NCI-H82 treated with DMSO at 0.1 percent for 48 hours (cell line): Measurements from ENCODE around the gene MROH8.

Experiments used
- DNase-seq: peaks from one replicate; lab custom pipeline; 2025; ENCODE audit not compliant: unreplicated experiment; lab: John Stamatoyannopoulos, UW

The MROH8 gene

DNA sequence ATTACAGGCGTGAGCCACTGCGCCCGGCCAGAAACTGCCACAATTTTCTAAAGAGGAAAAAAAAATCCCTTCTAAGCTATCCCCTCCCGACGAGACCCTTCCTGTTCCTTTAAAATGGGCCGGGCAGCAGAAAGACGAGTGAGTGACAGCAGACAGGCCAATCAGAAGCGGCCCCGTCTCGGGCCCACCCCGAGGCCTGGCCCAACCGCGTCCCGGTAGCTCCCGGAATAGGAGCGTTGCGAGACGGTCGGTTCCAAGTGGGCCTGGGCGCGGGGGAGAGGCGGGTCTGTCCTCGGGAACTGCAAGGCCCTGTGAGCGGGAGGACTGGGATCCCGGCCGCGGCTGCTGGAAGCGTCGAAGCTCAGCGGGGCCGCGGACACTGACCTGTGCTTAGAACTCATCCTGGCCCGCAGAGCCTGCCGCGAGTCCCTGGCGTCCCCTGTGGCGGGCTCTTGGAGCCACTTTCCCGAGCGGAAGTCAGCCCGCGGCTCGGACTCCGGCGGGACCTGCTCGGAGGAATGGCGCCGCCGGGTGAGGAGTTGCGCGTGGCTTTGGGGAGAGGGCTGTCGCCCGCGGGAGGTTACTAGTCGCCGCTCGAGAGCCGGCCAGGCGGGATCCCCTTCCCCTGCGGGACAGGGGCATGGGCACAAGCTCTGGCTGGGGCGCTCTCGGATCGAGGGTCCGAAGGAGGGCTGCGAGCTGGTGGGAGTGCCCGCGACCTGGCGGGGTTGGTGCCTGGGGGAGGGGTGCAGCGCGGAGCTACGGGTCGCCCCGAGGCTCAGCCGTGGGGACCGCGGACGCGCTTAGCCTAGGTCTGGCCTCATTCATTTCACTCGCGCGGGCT lies at the start of gene MROH8, which contains the start of gene RPN2:
Gene MROH8 (minus strand): TSS at position 710 of the 844 bp plus-strand sequence.
Gene RPN2 (plus strand): TSS at position 492 of the 844 bp plus-strand sequence. CDS start 27 bp downstream, at position 519.
- peak; percentile 98 for DNase-seq

DNA sequence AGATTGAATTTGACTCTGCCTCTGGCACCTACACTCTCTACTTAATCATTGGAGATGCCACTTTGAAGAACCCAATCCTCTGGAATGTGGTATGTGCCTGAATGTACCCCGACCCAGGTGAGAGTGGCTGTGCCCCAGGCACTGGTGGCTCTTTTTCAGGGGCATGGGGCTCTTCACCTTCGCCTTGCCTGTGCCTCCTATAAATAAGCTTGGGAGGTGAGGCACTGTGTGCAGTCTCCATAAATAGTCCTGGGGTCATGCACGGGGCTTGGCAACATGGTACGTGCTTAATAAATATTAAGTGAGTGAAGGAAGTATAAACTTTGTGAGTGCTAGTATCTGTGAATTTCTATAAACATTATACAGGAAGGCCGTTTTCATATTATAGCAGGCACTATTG lies 49.3 kb upstream of the MROH8 start:
- no peak for DNase-seq

DNA sequence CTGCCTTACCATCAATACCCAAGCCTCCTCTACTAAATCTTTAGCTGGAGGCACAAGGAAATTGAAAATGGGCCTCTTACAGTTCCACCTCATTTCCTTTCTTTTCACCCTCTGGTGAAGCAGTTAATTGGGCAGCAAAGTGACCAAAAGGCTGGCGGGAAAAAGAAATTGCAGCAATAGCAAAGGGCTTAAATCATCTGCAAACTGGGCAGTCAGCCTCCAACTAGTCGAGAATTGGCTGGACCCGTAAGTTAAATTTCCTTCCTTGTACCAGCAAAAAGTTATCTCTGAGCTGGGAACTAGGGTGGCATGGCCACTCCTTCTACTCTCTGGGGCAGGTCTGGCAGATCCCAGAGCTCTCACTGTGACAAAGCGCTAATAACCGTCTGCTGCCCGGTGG lies 48.7 kb upstream of the MROH8 start:
- DNase-seq, result no peak

DNA sequence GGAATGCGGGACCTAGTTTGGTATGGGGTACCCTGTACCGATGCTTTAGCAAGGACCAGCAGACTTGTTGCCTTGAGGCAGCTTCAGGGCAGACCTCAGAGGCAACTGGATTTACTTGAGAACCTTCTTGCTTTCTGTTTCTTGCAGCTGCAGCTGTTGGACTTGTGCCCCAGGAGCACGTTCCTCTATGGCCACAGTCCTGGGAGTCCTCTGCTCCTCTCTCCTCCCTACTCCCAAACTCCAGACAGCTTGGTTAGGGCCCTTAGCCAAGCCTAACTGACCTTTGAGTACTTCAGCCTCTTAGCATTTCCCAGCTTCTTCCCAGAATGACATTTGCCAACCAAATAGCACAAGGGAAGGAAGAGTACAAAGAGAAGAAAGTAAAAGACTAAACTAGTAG lies 47.5 kb upstream of the MROH8 start:
- DNase-seq, result no peak

DNA sequence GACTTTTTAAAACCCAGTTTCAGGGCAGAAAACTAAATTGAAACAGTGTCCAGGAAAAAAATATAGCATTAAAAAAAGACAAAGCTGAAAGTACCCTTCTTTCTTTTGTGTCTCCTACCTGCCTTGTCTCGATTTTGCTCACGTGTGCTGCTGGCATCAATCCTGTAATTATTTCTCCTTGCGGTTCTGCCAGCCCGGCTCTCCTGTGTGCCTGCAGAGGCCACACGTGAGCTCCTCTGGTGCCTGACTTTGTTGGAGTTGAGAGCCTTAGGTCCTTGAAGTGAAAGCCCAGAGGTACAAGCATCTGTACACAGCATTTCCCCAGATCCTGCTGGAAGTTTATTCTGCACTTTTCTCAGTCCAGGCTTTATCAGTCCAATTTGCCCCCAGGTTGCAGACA lies 45.8 kb upstream of the MROH8 start:
- no peak for DNase-seq

DNA sequence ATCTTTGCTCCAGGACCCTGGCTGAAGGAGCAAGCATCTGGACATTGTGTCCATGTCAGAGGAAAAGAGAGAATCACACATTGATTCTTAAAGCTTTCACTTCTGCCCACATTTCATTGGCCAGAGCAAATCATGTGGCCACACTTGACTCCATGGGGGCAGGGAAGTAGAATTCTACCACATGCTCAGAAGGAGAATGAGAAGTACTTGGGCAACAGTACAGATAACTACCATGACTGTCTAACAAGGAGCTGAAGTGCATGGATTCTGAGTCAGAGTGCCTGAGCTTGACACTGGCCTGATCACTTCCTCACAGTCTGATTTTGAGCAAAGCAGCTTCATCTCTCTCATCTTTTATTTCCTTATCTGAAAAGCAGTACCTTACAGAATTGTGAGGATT lies 43.7 kb upstream of the MROH8 start:
- no peak for DNase-seq

DNA sequence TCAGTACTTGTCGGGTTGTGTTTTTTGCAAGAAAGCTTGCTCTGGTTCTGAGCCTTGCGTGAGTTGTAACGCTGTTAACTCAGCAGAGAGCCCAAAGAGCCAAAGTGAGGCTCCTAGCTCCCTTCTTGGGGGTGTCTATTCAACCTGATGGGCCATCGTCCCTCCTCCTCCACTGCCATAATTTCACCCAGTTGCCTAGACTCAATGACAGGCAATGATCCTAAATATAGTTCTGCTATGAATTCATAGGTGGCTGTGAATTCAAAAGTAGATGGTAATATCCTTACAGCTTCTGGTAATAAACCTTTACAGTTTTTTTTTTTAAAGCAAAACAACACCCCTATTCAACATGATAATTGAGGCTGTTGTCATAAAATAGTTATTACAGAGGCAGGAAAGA lies 42.7 kb upstream of the MROH8 start:
- no peak for DNase-seq

DNA sequence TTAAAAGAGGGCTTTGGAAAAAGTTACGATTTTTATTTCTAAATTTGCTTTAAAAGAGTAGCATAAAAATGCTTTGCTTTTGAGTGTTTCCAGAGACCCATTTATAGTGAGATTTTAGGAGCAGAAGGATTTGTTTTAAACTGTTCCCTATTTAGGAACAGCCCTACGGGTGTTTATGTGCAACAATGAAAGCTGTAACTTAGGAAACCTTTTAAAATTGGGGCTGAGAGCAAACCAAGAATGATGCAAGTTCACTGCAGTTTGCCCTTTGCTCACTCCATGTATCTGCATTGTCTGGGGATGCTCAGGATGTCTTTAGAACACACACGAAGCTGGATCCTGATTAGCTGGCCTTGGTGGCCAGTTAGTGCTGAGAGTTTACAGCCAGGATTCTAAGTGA lies 41.4 kb upstream of the MROH8 start:
- DNase-seq, result no peak

DNA sequence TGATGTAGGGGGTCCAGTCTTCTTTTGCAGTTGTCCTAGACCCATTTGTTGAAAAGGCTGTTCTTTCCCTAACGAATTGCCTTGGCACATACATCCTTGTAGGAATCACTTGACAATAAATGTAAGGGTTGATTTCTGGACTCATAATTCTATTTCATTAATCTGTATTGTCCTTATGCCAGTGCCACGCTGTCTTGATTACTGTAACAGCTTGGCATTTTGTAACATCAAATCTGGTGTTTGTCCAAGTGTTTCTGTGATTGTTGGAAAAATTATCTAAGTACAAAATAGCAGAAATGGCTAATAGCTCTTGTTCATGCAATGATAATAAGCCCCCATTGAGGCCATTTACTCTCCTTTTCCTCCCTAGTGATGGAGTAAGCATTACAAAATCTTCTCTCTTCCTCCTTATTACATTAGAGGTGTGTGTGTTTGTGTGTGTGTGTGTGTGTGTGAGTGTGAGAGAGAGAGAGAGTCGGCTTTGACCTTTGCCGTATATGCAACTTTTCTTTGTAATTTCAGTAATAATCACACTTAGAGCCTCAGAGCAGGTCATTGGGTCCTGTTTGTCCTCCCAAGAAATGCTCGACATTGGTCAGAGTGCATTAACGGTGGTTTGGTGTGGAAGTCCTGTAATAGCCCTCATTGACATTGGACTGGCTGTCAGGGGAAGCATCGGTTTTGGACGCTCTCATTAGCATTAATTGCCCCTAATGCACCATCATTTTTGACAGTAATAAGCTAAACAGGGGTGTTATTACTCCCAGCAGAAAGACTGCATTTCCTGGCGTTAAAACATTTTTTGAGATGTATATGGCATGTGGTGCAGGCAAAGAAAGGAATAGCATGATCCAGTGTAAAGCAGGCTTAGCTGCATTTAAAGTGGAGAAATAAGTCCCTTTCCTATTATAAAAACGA lies 40.7 kb upstream of the MROH8 start:
- DNase-seq, result no peak

DNA sequence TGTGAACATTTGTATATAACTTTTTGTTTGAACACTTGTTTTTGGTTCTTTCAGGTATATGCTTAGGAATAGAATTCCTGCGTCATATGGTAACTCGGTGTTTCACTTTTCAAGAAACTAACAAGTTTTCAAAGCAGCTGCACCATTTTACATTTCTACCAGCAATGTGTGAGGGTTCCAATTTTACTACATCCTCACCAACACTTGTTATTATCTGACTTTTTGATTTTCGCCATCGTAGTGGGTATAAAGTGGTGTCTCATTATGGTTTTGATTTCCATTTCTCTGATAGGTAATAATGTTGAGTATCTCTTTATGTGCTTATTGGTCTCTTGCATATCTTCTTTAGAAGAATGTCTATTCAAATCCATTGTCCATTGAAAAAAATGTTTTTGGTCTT lies 39.6 kb upstream of the MROH8 start:
- DNase-seq, result no peak

DNA sequence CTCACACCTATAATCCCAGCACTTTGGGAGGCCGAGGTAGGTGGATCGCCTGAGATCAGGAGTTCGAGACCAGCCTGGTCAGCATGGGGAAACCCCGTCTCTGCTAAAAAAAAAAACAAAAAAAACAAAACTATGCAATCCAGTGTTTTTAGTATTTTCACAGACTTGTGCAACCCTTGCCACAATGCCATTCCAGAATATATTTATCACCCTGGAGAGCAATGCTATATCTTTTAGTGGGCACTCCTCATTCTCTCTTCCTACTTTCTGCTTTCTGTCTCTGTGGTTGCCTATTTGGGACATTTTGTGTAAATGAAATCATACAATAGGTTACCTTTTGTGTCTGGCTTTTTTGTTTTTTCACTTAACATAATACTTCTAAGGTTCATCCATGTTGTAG lies 39.1 kb upstream of the MROH8 start:
- DNase-seq, result no peak

DNA sequence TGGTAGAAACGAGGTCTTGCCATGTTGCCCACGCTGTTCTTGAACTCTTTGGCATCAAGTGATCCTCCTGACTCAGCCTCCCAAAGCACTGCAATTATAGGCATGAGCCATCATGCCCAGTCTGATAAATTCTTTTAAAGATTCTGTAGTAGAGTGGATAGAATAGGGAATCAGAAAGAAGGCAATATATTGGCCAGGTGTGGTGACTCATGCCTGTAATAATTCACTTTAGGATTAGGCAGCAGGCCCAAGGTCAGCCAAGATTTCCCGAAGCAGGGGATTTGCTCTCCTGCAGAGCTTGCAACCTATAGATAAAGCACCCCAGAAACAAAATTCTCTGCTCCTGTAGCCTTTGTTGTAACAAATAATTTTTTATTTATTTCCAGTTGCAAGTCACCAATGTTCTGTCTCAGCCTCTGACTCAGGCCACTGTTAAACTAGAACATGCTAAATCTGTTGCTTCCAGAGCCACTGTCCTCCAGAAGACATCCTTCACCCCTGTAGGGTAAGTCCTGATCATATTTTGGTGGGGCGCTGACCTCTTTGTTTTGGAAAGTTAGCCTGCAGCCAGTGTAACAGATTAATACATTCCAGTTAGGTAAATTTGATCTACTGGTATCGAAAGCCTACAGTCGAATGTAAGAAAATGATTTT lies 30.4 kb upstream of the MROH8 start:
- no peak for DNase-seq

DNA sequence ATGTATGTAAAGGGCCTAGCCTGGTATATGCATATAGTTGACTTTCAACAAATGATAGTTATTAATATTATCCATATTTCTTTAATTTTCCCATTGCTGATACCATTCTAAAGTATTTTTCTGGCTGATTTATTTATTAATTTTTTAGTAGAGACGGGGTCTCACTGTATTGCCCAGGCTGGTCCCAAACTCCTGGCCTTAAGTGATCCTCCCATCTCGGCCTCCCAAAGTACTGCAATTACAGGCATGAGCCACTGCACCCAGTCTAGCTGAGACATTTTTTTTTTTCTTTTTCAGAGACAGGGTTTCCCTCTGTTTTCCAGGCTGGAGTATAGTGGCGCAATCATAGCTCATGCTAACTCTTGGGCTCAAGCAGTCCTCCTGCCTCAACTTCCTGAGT lies 29.8 kb upstream of the MROH8 start:
- no peak for DNase-seq

DNA sequence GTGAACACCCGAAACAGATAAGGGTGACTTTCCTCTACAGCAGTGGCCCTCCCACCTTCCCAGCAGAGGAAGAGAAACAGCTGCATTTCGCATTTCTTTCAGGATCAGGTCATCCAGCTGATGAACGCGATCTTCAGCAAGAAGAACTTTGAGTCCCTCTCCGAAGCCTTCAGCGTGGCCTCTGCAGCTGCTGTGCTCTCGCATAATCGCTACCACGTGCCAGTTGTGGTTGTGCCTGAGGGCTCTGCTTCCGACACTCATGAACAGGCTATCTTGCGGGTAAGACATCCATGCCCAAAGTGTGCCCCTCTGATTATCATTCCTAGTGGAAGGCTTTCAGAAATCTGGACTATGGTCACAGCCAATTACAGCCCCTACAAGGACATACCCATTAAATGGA lies 27.8 kb upstream of the MROH8 start:
- no peak for DNase-seq

DNA sequence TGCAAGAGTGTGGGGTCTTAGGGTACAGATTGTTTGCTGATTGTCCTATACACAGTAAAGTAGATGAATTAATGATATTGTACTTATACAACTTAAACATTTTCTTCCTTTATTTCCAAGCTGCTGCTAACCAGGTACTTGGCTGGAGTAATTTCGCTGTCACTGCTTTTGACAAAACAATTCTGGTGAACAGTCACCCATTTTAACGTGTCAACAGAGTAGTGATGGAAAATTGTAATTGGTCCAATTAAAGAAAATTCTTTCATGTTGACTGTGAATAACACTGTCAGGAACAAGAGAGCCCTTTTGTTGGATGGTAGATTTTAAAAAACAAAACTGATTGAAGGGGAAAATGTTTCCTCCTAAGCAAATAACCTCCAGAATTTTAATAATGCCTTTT lies 26.4 kb upstream of the MROH8 start:
- no peak for DNase-seq

DNA sequence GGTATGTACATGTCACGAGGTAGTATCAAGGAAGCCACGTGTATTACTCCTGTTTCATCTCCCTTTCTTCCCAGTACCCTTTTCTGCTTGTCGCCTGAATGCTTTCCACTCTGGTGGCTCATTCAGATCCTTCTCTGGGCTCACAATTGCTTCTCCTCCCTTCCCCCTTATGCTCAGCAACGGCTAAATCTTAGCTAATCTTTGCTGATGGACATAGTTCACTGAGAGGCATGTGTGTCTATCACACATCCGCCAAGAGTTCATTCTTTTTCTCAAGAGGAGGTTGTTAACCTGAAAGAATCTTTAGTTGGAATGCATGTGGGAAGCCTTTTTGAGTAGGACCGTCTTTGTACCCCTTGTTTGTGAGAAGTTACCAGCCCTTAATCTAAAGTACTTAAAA lies 25.8 kb upstream of the MROH8 start:
- no peak for DNase-seq

DNA sequence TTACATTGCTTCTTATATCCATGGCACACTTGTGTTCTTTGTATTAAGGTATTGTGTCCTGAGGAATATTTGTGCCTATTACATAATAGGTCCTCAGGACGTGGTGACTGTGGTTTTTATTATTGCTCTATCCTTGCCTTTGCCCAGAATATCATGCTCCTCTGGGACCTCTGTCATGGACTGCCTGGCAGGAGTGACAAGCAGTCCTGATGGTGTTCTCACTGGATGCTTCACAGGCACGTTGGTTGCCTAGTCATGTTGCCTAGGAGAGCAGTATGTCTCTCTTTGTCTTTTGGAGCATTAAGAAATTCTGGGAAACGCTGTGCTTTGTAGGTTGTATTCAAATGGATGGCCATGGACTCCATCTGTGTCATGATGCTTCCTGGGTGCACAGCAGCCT lies 24.7 kb upstream of the MROH8 start:
- no peak for DNase-seq

DNA sequence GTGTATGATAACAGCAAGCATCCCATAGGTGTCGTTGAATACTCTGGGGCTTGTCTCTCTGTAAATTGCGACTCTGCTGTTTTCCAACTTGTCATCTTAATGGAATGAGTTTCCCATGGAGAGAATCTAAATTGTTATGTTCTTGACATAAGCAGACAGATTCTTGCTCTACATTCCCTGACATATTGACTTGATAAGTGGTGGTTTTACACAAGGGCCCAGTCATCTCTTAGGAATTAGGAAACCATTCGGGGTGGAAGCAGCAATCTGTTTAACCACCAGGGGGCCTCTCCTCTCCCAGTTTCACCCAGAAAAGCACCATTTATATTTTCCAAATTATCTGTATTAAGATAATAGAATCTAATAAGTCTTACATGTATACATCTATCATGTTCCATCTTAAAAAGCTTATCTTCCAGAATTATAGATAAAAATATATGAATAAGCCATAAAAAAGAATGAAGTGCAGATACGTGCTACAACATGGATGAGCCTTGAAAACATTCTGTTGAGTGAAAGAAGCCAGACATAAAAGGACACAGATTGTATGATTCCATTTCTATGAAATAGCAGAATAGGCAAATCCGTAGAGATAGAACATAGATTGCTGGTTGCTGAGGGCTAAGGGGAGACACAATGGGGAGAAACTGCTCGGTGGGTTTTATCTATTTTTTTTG lies 23.1 kb upstream of the MROH8 start:
- no peak for DNase-seq

DNA sequence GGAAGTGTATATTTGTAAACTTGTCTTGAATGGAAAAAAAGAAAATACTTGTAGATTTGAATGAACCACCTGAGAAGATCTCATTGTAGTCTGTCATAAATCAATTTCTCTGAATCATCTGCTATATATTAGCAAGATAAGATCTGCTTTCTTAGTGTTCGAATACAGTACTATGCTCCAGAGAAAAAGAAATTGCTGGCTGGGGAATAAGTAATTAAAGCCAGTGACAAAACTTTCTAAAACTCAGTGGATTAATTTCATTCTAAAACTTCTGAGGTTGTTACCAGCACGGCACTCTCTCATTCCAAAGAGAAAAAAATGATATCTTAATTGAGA lies 22.4 kb upstream of the MROH8 start:
- DNase-seq, result no peak

DNA sequence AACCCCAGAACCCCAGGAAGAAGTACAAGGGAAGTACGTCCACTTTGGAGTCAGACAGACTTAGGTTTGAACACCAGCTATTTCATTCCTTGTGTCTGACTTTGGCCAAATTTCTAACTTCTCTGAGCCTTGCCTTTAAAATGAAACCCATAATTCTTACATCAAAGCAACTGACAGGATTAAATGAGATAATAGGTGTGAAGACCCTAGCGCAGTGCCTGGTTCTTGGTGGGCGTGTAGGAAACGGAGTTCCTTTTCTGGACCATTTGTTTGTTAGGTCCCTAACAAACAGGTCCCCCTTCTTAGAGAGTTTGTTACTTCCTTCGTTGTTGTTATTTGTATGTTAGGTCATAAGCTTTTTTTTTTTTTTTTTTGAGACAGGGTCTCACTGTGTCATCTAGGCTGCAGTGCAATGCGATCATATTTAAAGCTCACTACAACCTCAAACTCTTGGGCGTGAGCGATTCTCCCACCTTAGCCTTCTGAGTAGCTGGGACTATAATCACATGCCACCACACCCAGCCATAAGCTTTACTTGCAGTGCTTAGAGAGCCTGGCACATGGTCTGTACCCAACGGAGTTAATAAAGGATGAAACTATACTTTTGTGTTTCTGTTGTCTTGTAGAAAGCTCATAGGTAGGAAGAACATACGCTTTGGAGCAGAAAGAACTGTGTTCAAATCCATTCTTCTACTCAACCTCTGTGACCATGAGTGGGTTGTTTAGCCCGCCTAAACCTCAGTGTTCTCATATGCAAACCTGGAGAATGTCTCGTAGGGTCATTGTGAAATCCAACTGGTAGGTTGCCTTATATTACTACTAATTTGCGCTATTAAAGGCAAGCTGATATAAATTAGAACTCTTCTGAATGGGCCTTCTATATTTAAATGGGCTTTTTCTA lies 21.8 kb upstream of the MROH8 start:
- DNase-seq, result no peak
